GM21390 (cell line): ENCODE measurements around the gene ESF1.

Experiments used
- ATAC-seq: cut with Tn5 transposase; IDR thresholded peaks from one replicate; pipeline ENCODE4 v1.9.1; 2021; ENCODE audit not compliant: unreplicated experiment

ESF1 gene

DNA sequence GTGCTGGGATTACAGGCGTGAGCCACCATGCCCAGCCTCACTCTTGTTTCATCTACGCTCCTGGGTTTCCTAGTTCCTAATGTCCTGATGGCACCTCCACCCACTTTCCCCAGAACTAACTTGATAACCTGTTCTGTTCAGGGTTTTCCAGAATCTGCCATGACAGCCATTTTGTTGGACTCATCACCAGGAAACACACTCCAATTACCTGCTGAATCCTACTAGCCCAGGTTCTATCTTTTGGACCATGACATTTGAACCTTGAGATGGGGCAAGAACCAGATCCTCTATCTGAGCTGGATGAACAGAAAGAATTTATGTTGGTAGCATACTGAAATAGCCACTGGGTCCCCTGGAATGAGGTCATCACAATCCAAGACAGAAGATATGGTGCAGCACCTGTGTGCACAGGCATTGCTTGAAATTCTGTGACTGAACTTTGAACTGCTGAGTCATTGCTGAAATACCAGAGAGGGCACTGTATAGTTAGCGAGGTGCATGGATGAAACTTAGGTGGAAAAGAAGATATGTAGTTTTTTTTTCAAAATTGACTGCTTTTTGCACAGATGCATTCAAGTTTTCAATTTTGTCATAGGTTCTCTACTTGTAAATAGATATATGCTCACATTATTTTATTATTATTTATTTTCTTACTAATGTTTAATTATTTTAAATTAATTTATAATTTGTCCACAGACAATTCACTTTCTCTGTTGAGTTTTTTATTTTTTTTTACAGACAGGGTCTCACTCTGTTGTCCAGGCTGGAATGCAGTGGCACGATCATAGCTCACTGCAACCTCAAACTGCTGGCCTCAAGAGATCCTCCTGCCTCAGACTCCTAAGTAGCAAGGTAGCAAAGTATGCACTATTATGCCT lies 103.2 kb downstream of the ESF1 start:
- ATAC-seq = peak; percentile 72

DNA sequence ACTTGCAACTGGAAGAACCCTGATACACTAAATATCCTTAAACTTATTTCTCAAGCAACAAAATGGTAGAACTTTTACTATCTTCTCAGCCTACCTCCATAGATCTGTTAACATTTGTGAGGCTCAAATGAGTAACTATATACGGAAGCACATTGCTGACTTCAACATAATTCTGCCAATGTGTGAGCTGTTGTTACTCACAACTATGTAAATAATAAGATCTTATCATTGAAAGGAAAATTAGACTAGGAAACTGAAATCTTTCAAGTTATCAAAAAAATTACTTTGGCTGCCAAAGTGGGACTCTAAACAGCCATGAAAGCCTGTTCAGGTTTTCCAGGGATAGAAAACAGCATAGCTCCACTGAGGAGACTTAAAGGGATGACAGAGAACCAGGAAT lies 105.8 kb downstream of the ESF1 start:
- no peak for ATAC-seq

DNA sequence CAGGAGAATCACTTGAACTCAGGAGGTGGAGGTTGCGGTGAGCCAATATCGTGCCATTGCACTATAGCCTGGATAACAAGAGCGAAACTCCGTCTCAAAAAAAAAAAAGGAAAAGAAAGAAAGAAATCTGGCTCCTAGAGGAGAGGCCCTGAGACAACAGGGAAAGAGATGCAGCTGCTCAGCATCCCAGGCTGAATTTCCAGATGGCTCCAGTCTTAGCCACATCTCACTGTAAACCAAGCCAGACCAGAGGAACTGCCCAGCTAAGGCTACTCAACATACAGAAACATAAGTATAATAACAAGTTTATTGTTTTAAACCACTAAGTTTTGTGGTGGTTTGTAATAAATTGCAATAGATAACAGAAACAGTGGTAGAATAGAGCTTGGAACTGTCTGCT lies 107.5 kb downstream of the ESF1 start:
- ATAC-seq = no peak

DNA sequence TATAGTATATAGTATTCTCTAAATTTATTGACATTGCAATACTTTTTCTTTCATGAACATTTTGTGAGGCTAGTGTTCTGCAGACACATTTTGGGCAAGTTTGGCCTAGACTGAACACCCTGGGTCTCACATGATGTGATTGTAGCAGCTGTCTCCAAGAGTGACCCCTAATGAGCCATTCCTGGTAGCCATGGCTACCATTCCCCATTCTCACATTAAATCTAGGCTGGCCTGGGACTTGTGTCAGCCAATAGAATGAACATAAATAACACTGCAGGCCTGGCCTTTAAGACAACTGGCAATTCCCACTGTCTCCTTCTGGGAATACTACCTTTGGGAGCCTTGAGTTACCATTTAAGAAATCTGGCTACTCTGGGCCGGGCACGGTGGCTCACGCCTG lies 108.0 kb downstream of the ESF1 start:
- ATAC-seq = no peak

DNA sequence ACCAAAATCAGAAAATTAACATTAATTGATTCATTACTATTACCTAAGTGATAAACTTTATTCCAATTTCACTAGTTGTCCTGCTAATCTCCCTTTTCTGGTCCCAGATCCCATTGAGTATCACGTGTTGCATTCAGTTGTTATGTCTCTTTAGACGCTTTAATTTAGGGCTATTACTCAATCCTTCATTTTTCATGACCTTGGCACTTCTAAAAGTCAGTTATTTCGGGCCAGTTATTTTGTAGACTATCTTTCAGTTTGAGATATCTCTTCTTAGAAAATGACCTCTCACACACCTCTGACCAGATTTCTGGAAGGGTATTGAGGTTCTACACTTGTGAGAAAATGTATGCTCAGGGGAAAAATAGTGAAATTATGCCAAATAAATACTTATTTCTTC lies 112.0 kb downstream of the ESF1 start:
- ATAC-seq = no peak

DNA sequence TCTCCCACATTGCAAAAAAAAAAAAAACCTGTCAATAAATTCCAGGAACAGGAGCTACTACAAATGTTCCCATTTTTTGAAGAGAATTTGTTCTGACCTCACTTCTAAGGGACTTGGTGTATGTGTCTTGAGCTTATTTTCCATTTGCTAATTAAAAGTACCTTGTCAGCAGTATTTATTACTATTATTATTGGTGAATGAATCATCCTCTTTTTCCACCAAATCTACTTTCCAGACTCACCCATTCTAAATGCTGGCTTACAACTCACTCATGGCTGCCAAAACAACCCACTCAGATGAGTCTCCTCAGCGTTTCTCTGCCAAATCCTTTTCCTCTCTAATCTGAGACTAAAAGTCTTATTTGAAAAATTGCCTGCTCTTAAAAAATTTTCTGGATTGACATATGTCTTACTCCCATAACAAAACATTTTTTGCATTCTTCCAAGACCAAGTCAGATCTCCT lies 112.8 kb downstream of the ESF1 start:
- no peak for ATAC-seq

DNA sequence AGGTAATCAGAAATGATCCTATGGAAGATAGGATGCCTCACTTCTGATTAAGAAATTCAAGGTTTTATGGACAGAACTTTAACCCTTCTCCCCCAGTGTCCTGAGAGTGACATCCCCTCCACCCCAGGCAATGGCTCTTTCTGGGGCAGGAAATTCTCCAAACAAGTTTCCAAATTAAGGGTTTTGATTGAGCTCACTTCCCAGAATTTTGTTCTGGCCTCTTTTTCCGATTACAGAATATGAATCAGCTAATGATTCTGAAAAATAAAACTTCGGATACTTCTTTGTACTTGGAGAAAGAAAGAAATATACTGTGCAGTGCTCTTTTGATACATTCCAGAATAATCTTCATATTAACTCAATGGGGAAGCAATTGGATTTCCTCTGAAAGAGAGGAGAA lies 113.2 kb downstream of the ESF1 start:
- no peak for ATAC-seq

DNA sequence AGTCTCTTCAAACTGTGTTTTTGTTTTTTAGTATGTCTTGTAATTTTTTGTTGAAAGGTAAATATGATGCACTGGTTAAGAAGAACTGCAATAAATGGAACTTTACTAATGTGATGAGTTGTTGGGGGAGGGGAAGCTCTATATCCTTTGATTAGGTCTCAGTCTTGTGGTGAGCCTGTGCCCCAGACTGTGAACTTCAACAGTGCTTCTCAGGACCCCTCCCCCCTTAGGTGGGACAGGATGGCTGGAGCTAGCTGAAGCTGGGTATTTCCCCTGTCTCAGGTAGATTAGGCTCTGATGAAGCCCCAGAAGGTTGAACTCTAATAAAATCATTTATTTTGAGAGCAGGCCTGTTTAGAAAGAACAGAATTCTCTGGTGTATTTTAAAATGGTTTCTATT lies 114.6 kb downstream of the ESF1 start:
- no peak for ATAC-seq

DNA sequence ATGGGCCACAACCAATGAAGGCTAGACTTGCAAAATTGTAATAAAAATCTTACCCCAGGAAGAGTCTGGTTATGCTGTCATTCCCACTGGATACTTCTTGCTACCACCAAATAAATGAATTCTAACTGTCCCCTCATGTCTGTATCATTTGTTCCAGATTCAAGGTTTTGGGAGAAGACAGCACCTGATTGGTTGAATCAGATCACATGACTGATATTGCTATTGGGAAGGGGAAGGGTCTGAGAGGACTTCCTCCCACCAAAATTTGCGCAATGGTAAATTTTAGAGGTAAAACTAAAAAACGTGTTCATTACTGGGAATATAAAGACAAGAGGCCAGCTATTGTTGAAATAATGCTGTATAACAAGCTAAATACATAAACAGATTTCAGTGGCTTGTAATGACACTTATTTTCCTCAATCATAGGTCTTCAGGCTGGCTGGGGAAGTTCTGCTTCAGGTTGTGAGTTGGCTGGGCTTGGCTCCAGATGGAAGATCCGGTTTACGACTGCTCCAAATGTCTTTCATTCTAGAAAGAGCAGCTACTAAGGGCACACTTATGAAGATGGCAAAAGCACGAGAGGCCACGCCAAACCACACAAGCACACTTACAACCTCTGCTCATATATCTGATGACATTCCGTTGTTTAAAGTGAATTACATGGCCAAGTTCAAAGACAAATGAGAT lies 118.9 kb downstream of the ESF1 start:
- ATAC-seq = no peak
